Measurements from ENCODE around the gene CCDC142. TPM values are rescaled to one million over a fixed set of nuclear protein-coding genes. Genes with fewer than 3 reads are reported as not detected.

The CCDC142 gene, protein sequence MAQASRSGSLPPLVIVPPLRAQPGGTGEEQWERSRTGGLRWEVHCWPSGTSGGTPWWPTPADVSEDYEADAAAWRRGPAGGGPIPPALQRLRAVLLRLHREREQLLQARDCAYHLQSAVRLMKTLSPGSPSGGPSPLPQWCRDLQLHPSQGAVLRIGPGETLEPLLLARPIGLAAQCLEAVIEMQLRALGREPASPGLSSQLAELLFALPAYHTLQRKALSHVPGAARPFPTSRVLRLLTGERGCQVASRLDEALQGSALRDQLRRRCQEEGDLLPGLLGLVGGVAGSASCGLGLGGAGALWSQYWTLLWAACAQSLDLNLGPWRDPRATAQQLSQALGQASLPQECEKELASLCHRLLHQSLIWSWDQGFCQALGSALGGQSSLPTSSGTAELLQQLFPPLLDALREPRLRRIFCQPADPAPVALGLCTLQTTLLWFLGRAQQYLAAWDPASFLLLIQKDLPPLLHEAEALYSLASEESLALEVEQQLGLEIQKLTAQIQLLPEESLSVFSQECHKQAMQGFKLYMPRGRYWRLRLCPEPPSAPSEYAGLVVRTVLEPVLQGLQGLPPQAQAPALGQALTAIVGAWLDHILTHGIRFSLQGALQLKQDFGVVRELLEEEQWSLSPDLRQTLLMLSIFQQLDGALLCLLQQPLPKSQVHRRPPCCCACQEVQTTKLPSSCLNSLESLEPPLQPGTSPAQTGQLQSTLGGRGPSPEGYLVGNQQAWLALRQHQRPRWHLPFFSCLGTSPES
- 47.7 and 50.5 TPM in 2 replicates for total RNA-seq (2014; rRNA removed; shearing (Covaris generic); ENCODE audit: low replicate concordance)

DNA sequence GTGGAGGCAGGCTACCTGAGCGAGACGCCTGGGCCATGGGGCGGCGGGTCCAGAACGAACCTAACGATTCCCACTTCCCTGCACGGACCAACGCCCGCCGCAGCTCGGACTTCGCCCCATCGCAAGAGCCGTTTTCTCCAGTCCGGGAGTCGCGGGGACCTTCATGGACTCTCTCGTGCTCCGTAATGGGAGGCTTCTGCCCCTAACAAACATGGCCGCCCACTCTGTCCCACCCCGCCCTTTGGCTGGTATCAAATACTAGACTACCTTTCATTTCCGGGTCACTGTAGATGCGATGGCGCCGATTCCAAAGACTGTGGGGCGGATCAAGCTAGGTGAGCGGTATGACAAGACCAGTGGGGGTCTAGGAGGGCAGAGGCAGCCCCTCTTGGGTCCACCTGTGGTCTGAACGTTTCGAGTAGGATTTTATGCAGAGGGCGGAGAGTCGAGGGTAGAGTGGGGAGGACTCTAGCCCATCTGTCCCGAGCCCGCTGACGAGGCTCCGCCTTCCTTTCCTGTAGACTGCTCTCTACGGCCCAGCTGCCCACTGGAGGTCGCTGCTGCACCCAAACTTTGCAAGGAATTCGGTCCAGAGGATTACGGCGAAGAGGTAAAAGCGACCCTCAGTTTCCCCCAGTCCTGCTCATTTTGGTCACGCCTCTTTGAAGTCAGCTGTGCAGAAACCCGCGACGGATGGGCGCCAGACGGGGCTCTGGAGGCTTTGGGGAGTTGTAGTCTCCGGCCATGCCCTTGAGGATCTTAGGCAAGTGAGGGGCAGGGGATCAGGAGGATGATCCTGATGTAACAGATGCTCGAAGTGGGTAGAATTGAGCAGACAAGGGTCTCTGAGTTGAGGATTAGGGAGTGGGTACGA is at the start of gene CCDC142, which contains the start of gene TTC31:
TSS of gene CCDC142 (minus strand) at position 198 of the 874 bp plus-strand sequence. CDS start at position 37, 161 bp downstream.
TSS of gene TTC31 (plus strand) at position 281 of the 874 bp plus-strand sequence. CDS start at position 296, 15 bp downstream.
- Histone ChIP-seq H3K4me3 (ENCODE audit: low read length) (peak within 1 kb of the TSS; percentile 97), H3K4me1 (ENCODE audit: low read length) (peaks cover 29% of the 10 kb centered on the region), H3K27ac (ENCODE audit: low read length) (peak within 1 kb of the TSS; percentile 72), H3K9ac (ENCODE audit: low read length) (peak within 1 kb of the TSS; percentile 85), H3K79me2 (ENCODE audit: low read length) (peaks cover 54% of the 10 kb centered on the region), H3K4me2 (ENCODE audit: low read depth, low read length, poor library complexity, severe bottlenecking) (peak within 1 kb of the TSS; percentile 88), H3K27me3 (ENCODE audit: low read length) (no peaks in the 10 kb centered on the region), H3K36me3 (ENCODE audit: insufficient read depth, low read length) (peaks cover 8% of the 10 kb centered on the region; the same call in 1 of the 2 replicates), H3K9me2 (replicated peaks; ENCODE audit: insufficient read depth, low read length) (no peaks in the 10 kb centered on the region), H4K20me1 (ENCODE audit: insufficient read depth, low read depth, low read length) (no peaks in the 10 kb centered on the region), H3K9me3 (ENCODE audit: low read length) (no peaks in the 10 kb centered on the region), H2AFZ (ENCODE audit: low read length) (peak within 1 kb of the TSS; percentile 85)
- peak; percentile 98 for DNase-seq

DNA sequence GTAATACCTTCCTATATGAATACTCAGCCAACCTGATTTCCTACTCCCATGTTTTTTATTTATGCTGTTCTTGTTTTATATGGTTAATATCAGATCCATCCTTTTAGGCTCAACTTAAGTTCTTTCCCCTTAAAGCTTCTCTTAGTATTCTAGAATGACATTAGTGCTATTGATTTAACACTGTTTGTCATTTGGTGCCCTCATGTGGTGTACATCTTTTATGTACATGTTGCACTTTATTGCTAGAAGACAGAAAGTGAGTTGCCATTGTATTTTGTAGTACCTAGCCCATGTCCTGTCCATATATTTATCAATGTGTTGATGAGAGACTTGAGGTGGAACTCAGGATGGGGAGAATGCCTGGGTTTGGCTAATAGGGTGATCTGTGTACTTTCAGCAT is 49.4 kb upstream of the CCDC142 start:
- H4K20me1 ChIP-seq (ENCODE audit: insufficient read depth, low read depth, low read length), result peaks cover 13% of the 10 kb centered on the region; the same call in 1 of the 2 replicates
- no peak overlapping the region for H3K4me2 ChIP-seq (ENCODE audit: low read depth, low read length, poor library complexity, severe bottlenecking)
- no peak overlapping the region for H3K4me3 ChIP-seq (ENCODE audit: low read length)
- H3K27me3 ChIP-seq (ENCODE audit: low read length), result no peaks in the 10 kb centered on the region
- no peak overlapping the region for H3K27ac ChIP-seq (ENCODE audit: low read length)
- DNase-seq, result peak; percentile 70
- no peaks in the 10 kb centered on the region for H3K9me2 ChIP-seq (replicated peaks; ENCODE audit: insufficient read depth, low read length)
- no peaks in the 10 kb centered on the region for H3K9me3 ChIP-seq (ENCODE audit: low read length)
- peaks cover 11% of the 10 kb centered on the region for H3K36me3 ChIP-seq (ENCODE audit: insufficient read depth, low read length)
- no peak overlapping the region for H2AFZ ChIP-seq (ENCODE audit: low read length)
- H3K9ac ChIP-seq (ENCODE audit: low read length), result no peak overlapping the region
- H3K4me1 ChIP-seq (ENCODE audit: low read length), result peaks cover 29% of the 10 kb centered on the region
- H3K79me2 ChIP-seq (ENCODE audit: low read length), result peaks cover 31% of the 10 kb centered on the region

DNA sequence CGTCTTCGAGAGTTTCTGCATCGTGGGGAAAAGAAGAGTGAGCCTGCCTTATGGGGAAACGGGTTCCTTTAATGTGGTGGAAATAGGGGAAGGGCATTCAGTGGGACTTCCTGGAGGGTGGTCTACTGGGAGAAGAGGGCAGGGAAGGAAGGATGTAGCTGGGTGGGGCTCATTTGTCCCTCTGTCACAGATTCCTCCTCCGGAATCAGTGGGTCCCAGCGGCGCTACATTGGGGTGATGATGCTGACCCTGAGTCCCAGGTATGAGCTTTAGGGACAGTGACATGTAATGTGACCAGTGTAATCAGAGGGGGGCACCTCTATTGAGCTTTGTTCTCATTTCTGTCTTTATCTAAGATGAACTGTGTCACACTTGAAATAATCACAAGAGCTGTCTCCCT is 48.9 kb upstream of the CCDC142 start:
- H3K4me1 ChIP-seq (ENCODE audit: low read length), result peaks cover 34% of the 10 kb centered on the region
- H3K36me3 ChIP-seq (ENCODE audit: insufficient read depth, low read length), result peaks cover 17% of the 10 kb centered on the region
- H3K9ac ChIP-seq (ENCODE audit: low read length), result peak overlapping the region; percentile 94
- no peaks in the 10 kb centered on the region for H3K9me3 ChIP-seq (ENCODE audit: low read length)
- no peak for DNase-seq
- H3K4me3 ChIP-seq (ENCODE audit: low read length), result peak overlapping the region; percentile 91; the same call in 1 of the 2 replicates
- H3K9me2 ChIP-seq (replicated peaks; ENCODE audit: insufficient read depth, low read length), result no peaks in the 10 kb centered on the region
- peak overlapping the region; percentile 91 for H3K4me2 ChIP-seq (ENCODE audit: low read depth, low read length, poor library complexity, severe bottlenecking)
- H3K79me2 ChIP-seq (ENCODE audit: low read length), result peaks cover 31% of the 10 kb centered on the region
- H3K27ac ChIP-seq (ENCODE audit: low read length), result no peak overlapping the region
- peaks cover 13% of the 10 kb centered on the region; the same call in 1 of the 2 replicates for H4K20me1 ChIP-seq (ENCODE audit: insufficient read depth, low read depth, low read length)
- no peak overlapping the region for H2AFZ ChIP-seq (ENCODE audit: low read length)
- no peaks in the 10 kb centered on the region for H3K27me3 ChIP-seq (ENCODE audit: low read length)

GRCh38 chr2:74530239-74531187 is 47.7 kb upstream of the CCDC142 start:
- H3K27me3 ChIP-seq (ENCODE audit: low read length), result no peaks in the 10 kb centered on the region
- peak overlapping the region; percentile 91 for H3K4me3 ChIP-seq (ENCODE audit: low read length)
- H3K4me1 ChIP-seq (ENCODE audit: low read length), result peaks cover 38% of the 10 kb centered on the region
- no peaks in the 10 kb centered on the region for H3K9me3 ChIP-seq (ENCODE audit: low read length)
- peaks cover 29% of the 10 kb centered on the region for H3K36me3 ChIP-seq (ENCODE audit: insufficient read depth, low read length)
- peak overlapping the region; percentile 91 for H3K4me2 ChIP-seq (ENCODE audit: low read depth, low read length, poor library complexity, severe bottlenecking)
- peaks cover 31% of the 10 kb centered on the region for H3K79me2 ChIP-seq (ENCODE audit: low read length)
- peak overlapping the region; percentile 87 for H2AFZ ChIP-seq (ENCODE audit: low read length)
- no peaks in the 10 kb centered on the region for H3K9me2 ChIP-seq (replicated peaks; ENCODE audit: insufficient read depth, low read length)
- peak overlapping the region; percentile 47; the same call in 1 of the 2 replicates for H3K27ac ChIP-seq (ENCODE audit: low read length)
- H3K9ac ChIP-seq (ENCODE audit: low read length), result peak overlapping the region; percentile 94
- H4K20me1 ChIP-seq (ENCODE audit: insufficient read depth, low read depth, low read length), result peaks cover 13% of the 10 kb centered on the region; the same call in 1 of the 2 replicates
- DNase-seq, result peak; percentile 77

- peaks cover 31% of the 10 kb centered on the region for H3K79me2 ChIP-seq (ENCODE audit: low read length)
- peaks cover 13% of the 10 kb centered on the region; the same call in 1 of the 2 replicates for H4K20me1 ChIP-seq (ENCODE audit: insufficient read depth, low read depth, low read length)
- H3K9me2 ChIP-seq (replicated peaks; ENCODE audit: insufficient read depth, low read length), result no peaks in the 10 kb centered on the region
- H3K4me2 ChIP-seq (ENCODE audit: low read depth, low read length, poor library complexity, severe bottlenecking), result peak within 1 kb of the TSS; percentile 92
- peak; percentile 100 for DNase-seq
- H3K27ac ChIP-seq (ENCODE audit: low read length), result peak within 1 kb of the TSS; percentile 63
- peaks cover 31% of the 10 kb centered on the region for H3K36me3 ChIP-seq (ENCODE audit: insufficient read depth, low read length)
- peak within 1 kb of the TSS; percentile 91 for H3K4me3 ChIP-seq (ENCODE audit: low read length)
- peaks cover 38% of the 10 kb centered on the region for H3K4me1 ChIP-seq (ENCODE audit: low read length)
- H3K27me3 ChIP-seq (ENCODE audit: low read length), result no peaks in the 10 kb centered on the region
- peak within 1 kb of the TSS; percentile 87 for H2AFZ ChIP-seq (ENCODE audit: low read length)
- peak within 1 kb of the TSS; percentile 94 for H3K9ac ChIP-seq (ENCODE audit: low read length)
- H3K9me3 ChIP-seq (ENCODE audit: low read length), result no peaks in the 10 kb centered on the region
Observed at GRCh38 chr2:74529357-74530238, 46.8 kb upstream of the CCDC142 start, which contains the start of the genes AUP1 and HTRA2. Gene AUP1 (minus strand): TSS chr2:74529706. CDS start chr2:74529629, 77 bp downstream. Gene HTRA2 (plus strand): TSS chr2:74529933. CDS start chr2:74530007, 74 bp downstream.

DNA sequence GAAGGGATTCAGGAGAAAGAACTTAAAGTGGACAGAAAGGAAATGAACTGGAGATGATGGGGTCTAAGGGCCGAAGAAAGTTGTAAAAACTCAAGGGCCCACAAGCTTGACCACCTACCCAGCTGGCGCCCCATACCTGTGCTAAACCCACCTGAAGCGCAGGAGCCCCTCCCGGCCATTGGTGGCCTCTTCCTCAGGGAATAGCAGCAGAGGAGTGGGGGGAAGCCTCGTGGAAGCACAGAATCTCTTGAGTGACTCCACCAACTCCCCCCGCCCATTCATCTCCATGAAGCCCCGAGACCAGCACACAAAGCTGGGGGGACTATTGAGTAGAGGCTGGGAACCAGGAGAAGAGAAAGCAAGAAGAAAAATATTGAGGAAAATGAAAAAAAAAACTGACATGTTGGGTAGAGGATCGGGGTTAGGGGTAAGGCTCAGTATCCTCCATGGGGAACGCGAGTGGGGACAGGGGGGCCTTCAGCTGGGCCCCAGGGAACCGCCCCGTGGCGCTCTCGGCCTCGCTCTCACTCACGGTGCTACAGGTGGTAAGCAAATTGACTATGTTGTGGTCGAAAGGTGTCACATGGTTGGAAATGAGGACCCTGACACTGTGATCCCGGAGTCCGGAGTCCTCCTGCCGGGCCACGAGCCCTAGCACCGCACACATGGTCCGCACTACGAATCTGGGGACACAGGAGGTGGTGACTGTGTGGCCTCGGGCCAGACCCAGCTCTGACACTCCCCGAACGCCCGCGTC is 46.0 kb upstream of the CCDC142 start:
- Histone ChIP-seq H3K4me2 (ENCODE audit: low read depth, low read length, poor library complexity, severe bottlenecking) (peak overlapping the region; percentile 92), H3K36me3 (ENCODE audit: insufficient read depth, low read length) (peaks cover 31% of the 10 kb centered on the region), H3K4me3 (ENCODE audit: low read length) (peak overlapping the region; percentile 91), H3K27me3 (ENCODE audit: low read length) (no peaks in the 10 kb centered on the region), H3K79me2 (ENCODE audit: low read length) (peaks cover 31% of the 10 kb centered on the region), H3K9ac (ENCODE audit: low read length) (peak overlapping the region; percentile 84), H3K27ac (ENCODE audit: low read length) (peak overlapping the region; percentile 63), H4K20me1 (ENCODE audit: insufficient read depth, low read depth, low read length) (peaks cover 13% of the 10 kb centered on the region; the same call in 1 of the 2 replicates), H3K4me1 (ENCODE audit: low read length) (peaks cover 38% of the 10 kb centered on the region), H3K9me3 (ENCODE audit: low read length) (no peaks in the 10 kb centered on the region), H2AFZ (ENCODE audit: low read length) (no peak overlapping the region), H3K9me2 (replicated peaks; ENCODE audit: insufficient read depth, low read length) (no peaks in the 10 kb centered on the region)
- peak; percentile 82 for DNase-seq

All from Karpas-422 (cell line).